Upper lobe of left lung (tissue), 4 donors: ENCODE data around the gene GNB1L.

Experiments used
- POLR2A ChIP-seq, 4 donors: fragments of 450-650 bp; IDR thresholded peaks; one replicate each; pipeline ENCODE4 v1.5.1; 2016 to 2017; ENCODE audit warnings: antibody characterized with exemption in 4 of 4, mild to moderate bottlenecking in 2 of 4
- POLR2AphosphoS5 ChIP-seq, 2 donors: sonication (generic); formaldehyde crosslinking; IDR thresholded peaks; one replicate each; pipeline ENCODE4 v1.5.1; 2017; ENCODE audit warnings: antibody characterized with exemption in 2 of 2
- TF ChIP-seq, protein P1 (sequence below), 6 experiments: fragments of 450-650 bp in 4 of 6; fragments of 200-600 bp in 2 of 6; sonication (generic) in 2 of 6; IDR thresholded peaks; one replicate each; pipeline ENCODE4 v1.5.1; 2016 to 2019; ENCODE audit warnings: antibody characterized with exemption in 6 of 6

GRCh38 chr22:19892257-19892879 is 37.7 kb upstream of the GNB1L start:
- TF ChIP-seq POLR2A (IDR thresholded peaks at IDR 0.05) (no peak), POLR2AphosphoS5 (IDR thresholded peaks at IDR 0.05) (no peak)
- TF ChIP-seq, protein P1, sequence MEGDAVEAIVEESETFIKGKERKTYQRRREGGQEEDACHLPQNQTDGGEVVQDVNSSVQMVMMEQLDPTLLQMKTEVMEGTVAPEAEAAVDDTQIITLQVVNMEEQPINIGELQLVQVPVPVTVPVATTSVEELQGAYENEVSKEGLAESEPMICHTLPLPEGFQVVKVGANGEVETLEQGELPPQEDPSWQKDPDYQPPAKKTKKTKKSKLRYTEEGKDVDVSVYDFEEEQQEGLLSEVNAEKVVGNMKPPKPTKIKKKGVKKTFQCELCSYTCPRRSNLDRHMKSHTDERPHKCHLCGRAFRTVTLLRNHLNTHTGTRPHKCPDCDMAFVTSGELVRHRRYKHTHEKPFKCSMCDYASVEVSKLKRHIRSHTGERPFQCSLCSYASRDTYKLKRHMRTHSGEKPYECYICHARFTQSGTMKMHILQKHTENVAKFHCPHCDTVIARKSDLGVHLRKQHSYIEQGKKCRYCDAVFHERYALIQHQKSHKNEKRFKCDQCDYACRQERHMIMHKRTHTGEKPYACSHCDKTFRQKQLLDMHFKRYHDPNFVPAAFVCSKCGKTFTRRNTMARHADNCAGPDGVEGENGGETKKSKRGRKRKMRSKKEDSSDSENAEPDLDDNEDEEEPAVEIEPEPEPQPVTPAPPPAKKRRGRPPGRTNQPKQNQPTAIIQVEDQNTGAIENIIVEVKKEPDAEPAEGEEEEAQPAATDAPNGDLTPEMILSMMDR (IDR thresholded peaks at IDR 0.05), result no peak
